Superior temporal gyrus (tissue), 1 donor: ENCODE data around the gene VWA8.
A peak's percentile ranks its signal among the peaks of the same experiment; 100 is the strongest.

Experiments used
- DNase-seq: peaks from one replicate; pipeline ENCODE4 v3.0.0-alpha.2; 2016; ENCODE audit errors: extremely low spot score

Gene VWA8

DNA sequence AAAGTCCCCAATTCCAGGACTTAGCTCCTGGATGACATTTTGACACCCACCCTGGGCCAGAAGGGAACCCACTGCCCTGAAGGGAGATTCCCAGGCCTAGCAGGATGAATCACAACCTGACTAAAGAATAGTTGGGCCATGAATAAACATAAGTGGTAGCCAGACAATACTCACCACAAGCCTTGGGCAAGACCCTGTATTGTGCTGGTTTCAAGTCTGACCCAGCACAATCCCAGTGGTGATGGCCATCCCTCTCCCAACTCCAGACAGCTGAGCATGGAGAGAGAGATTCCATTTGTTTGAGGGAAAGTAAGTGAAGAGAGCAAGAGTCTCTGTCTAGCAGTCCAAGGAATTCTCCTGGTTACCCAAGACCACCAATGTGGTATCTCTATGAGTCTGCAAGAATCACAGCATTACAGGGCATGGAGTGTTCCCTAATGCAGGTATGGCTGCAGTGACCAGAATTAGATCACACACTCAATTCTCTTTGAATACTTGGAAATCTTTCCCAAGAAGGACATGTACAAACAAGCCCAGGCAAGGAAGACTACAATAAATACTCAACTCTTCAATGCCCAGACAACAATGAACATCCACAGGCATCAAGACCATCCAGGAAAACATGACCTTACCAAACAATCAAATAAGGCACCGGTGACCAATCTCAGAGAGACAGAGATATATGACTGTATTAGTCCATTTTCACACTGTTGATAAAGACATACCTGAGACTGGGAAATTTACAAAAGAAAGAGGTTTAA, 158.0 kb downstream of the VWA8 start:
- no peak for DNase-seq

DNA sequence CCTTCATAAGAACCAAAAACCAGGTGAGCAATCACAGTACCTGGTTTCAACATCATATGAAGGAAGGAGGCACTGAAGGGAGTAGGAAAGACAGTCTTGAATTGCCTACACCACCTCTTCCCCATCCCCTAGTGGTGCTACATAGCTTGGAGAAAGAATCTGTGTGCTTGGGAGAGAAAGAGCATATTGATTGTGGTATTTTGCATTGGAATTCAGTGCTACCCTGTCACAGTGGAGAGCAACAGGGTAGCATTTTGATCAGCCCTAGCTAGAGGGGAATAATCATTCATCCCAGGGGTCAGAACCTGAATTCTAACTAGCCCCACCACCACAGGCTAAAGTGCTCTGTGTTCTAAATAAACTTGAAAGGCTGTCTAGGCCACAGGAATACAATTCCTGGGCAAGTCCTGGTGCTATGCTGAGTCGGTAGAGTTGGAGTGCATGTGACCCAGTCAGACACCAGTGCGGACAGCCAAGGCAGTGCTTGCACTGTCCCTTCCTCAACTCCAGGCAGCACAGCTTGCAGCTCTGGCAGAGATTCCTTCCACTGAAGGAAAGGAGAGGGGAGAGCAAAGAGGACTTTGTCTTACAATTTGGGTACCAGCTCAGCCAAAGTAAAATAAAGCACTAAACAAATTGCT, 158.7 kb downstream of the VWA8 start:
- no peak for DNase-seq

DNA sequence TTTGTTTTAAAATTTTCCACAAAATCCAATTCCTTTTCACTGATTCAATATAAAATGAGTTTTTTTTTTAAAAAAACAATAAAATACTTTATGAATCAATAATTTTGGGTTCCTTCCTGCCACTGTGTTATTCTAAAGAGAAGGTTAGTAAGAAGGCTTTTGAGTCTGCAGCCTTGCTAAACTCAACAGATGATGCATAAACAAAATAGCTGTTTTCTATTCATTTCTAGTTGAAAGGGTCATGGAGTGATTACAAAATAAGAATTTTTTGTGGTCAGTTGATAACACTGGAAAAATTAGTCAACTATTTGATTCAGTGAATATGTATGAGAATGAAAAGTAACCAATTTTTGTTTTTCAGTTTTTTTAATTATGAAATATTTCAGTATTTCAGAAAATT, 169.9 kb downstream of the VWA8 start:
- no peak for DNase-seq

DNA sequence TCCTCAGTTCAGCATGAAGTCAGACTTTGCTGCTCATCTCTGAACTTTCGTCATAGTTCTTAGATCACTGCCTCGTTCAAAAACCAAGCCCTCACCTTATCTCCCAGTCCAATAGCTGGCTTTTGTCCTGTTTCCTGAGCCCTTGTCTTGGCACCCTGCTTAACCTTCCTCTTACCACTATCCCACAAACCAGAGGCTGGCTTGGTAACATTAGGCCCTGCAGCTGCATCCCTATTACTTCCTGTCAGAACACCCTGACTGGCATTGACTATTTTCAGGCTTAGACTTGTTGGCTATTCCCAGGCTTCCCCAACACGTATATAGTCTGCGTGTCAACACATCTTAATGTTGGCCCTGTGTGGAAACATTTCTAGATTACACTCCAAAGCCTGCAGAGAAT, 172.4 kb downstream of the VWA8 start:
- no peak for DNase-seq

DNA sequence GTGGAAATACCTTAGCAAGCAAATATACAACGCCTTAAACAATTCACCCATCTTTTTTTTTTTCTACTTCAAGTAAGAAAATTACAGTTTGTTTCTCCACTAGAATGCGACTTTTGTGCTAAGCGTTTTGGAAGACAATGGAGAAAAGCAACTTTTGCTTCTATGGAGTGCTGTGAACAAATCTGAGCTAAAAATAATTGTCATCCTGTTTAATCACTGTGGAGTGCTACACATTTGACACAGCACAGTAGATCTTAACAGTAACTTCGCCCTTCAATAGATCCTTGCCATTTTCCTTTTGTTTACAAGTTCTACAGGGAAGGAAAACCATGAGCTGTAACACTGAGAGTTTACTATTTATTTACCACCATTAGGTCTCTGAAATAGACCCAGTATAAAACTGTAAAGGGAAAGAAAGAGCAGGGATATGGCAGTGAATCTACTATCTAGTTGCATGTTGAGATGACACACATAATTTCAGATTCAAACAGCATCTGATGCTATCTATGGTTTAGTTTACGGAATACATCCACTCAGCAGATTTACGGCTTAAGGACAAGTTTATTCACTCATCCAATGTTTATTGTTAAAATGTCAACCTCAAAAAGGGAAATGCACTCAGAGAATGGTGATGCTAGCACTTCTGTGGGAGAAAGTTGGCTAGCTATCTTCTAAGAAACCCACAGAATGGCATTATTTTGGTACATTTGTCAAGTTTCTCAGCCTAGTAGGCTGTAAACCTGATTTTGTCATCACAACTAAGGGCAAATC, 175.3 kb downstream of the VWA8 start:
- peak; percentile 44 for DNase-seq

DNA sequence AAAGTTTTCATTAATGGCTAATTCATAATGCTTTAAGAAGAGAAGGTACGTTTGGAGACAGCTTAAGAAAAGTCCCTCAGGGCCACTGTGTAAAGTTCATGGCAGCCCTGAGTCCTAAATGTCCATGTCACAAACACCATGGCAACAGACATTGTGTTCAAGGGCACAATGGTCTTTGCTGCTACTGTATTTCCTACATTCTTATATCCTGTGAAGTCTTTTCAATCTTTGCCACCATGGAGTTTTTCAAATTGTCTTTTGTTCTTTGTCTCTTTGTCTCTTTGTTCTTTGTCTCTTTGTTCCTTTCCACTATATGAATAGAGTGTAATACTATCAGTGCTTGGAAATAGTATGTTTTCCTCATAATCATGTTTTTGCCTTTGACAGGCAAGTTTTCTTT, 178.8 kb downstream of the VWA8 start:
- peak; percentile 82 for DNase-seq

DNA sequence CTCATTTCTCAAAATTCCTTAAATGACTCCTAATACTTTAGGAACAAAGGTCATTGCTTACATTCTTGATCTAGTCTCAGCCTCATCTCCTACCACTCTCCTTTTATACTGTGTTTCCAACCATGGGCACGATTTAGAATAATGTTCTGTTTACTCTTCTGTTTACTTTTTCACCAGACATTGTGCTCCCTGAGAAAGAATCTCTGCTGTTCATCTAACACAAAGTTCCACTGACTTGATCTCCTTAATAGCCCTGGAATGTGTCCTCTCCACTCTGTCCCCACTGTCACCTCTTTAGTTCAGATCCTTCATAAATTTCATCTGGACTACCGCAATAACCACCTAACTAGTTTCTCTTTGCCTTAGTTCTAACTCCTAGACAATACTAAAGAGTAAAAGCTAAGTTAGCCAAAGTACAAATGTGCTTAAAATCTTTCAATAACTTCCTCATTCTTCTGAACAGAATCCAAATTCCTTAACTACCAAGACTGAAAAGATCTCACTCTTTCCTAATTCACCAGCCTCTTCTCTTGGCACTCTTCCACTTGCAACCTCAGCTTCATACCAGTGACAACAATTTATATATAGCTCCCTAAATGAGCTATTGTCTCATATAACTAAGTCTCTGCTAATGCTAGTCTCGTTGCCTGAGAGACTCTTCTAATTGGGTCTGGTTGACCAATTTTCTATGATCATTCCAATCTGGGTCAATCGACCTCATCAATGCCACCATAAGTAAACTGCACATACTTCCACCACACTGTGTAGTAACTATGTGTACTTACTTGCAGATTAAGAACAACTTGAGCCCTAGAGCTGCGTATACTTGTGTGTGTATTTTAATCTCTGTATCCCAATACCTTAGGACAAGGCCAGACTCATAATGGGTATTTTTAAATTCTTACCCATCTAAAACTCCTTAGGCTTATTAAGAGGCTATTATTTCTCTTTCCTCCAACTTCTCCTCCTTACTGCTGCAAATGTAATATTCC, 179.9 kb downstream of the VWA8 start:
- DNase-seq = no peak

- DNase-seq = no peak
Observed at GRCh38 chr13:41775251-41775650, 185.7 kb downstream of the VWA8 start.

GRCh38 chr13:41774605-41775218, 186.2 kb downstream of the VWA8 start:
- no peak for DNase-seq

DNA sequence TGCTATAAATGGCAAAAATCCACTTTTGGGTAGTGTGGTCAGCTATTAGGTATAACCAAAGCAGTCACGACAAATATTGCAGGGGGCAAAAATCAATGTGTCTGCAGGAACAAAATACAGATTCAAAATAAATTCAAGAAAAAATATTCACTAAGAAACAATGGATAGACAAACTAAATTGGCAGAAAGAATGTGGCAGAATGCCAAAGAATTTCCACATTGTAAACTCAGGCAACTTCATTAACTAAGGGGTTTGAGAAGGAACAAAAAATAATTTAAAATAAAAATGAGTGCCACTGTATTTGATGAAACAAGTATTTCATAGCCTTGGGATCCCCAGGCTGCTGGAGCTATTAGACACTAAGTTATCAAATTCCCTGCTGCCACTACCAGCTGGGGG, 193.1 kb downstream of the VWA8 start:
- no peak for DNase-seq

DNA sequence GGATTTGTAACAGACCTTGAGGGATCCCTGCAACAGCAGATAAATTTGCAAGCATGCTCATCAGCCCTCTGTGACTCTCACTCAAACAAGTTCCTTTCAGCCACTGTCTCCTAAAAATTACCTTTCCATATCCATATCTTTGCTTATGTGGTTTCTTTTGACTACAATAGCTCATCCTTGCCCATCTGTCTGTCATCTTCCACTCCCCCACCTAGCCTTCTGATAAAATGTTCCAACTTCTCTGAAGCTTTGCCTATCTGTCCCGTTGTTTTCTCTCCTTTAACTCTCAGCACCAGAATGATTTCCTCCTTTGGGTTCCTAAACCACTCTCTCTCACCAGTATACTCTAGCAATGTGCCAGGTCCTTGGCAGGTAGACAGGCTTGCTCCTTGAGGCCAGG, 194.5 kb downstream of the VWA8 start:
- no peak for DNase-seq

DNA sequence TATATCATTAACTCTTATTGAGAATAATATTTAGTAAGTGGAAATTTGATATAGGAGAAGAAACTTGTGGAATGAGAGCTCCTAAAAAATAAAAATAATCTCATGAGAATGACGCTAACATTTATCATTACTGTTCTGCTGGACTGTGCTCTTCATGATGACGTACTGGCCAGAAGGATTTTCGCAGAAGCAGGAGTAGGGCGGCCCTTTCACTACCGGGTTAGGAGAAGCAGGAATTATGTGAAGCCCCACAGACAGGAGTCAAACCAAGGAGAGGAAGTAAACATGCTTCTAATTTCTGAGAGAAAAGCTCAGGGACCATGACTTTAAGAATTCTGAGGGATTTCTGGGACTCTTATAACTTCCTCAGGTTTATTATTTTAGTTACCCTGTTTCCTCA, 195.1 kb downstream of the VWA8 start:
- DNase-seq = no peak

- no peak for DNase-seq
Observed at GRCh38 chr13:41765020-41765419, 195.9 kb downstream of the VWA8 start.

DNA sequence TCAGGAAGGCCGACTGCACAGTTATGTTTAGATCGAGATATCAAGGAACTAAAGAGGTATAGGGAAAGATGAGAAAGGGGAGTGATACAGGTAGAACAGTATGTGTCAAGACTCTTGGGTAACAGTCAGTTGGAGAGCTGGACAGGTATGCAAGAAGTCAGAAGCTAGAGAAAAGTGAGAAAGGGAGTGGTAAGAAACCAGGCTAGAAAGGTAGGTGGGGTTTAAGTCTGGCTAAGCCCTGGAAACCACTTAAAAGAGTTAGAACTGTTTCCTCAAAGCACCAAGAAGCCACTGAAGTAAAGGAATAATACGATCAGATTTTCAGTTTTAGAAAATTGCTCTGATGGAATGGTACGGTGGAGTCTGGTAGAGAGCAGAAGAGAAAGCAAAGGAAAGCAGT, 196.4 kb downstream of the VWA8 start:
- no peak for DNase-seq

DNA sequence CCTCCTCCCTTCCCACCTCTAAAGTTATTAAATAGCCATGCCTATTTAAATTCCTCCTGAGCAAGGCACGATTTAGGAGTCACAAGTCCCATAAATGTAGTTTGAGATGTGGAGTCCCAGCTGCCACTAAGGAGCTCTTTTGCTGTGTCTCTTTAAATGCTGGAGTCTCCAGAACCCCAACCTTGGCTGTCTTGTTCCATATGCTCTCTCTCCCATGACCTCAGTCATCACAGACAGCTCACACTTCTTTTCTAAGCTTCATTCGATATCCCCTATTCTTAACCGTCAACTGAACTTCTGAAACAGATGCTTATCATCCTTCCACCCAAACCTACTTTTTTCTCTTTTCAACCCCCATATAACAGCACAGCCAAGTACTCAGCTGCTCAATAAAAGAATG, 197.1 kb downstream of the VWA8 start:
- DNase-seq = no peak

- no peak for DNase-seq
Observed at GRCh38 chr13:41762796-41763195, 198.1 kb downstream of the VWA8 start.

DNA sequence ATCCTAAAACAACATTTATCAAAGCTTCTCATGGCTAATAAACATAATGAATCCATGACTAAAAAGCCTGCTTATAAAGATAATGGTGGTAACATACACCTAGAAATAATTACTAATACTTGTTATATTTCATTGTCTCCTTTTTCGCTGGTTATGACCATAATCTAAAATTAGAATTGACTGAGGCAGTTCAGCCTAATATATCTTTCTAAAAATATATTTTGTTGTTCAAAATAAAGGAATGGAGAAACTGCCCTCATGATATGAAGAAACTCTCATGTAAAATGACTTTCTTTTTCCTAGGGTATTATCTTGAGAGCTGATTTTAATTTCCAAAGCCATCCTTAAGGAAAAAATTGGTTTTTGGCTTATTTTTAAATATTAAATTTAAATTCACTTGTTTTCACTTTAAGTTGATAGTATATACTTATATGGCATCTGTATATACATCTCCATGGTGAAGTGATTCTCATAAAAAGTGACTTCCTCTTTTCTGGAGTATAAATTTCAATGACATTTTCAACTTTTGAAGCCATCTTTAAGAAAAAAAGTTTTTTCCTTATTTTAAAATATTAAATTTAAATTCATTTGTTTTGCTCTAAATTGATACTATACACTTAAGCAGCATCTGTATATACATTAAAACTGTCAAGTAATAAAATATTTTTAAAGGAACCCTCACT, 204.6 kb downstream of the VWA8 start:
- no peak for DNase-seq

GRCh38 chr13:41751734-41752445, 209.0 kb downstream of the VWA8 start:
- DNase-seq = no peak

GRCh38 chr13:41751277-41751676, 209.6 kb downstream of the VWA8 start:
- no peak for DNase-seq

GRCh38 chr13:41746259-41746658, 214.7 kb downstream of the VWA8 start:
- DNase-seq = no peak
